SK-N-SH (cell line): ENCODE data around the gene VMAC.

ENCODE experiments used
- CHD2 ChIP-seq: fragments of 150-350 bp; IDR thresholded peaks from 2 replicates; pipeline ENCODE4 v1.6.1; 2018; ENCODE audit warnings: low read length; ENCODE audit not compliant: partially characterized antibody
- ELF1 ChIP-seq: IDR thresholded peaks from 2 replicates; pipeline ENCODE4 v1.4.0; 2012
- EZH2phosphoT487 ChIP-seq: fragments of 200-600 bp; sonication (generic); IDR thresholded peaks from 2 replicates; pipeline ENCODE4 v1.6.1; 2017; ENCODE audit warnings: low read depth, mixed run types, mild to moderate bottlenecking, antibody characterized with exemption, moderate library complexity, borderline replicate concordance
- FOXM1 ChIP-seq: IDR thresholded peaks from 2 replicates; pipeline ENCODE4 v1.4.0; 2012; ENCODE audit warnings: low read depth, mild to moderate bottlenecking
- GABPA ChIP-seq: IDR thresholded peaks from 2 replicates; pipeline ENCODE4 v1.4.0; 2012; ENCODE audit warnings: low read depth, mild to moderate bottlenecking
- JUND ChIP-seq: IDR thresholded peaks from 2 replicates; pipeline ENCODE4 v1.4.0; 2012
- RFX5 ChIP-seq: IDR thresholded peaks from 2 replicates; pipeline ENCODE4 v1.6.1; 2012; ENCODE audit warnings: mild to moderate bottlenecking, improper control_type of control experiment, low read length
- RXRA ChIP-seq: IDR thresholded peaks from 2 replicates; pipeline ENCODE4 v1.4.0; 2012; ENCODE audit warnings: low read depth, mild to moderate bottlenecking, borderline replicate concordance
- SIN3A ChIP-seq: IDR thresholded peaks from 2 replicates; pipeline ENCODE4 v1.6.1; 2012; ENCODE audit warnings: low read depth, mild to moderate bottlenecking, low read length, moderate library complexity, borderline replicate concordance
- TF ChIP-seq, protein P1 (sequence below): fragments of 200-600 bp; sonication (generic); IDR thresholded peaks from 2 replicates; pipeline ENCODE4 v1.6.1; 2017; ENCODE audit warnings: antibody characterized with exemption, mild to moderate bottlenecking, moderate library complexity
- TF ChIP-seq, protein P2 (sequence below): IDR thresholded peaks from 2 replicates; pipeline ENCODE4 v1.6.1; 2012; ENCODE audit warnings: mild to moderate bottlenecking, low read depth, low read length, moderate library complexity

DNA sequence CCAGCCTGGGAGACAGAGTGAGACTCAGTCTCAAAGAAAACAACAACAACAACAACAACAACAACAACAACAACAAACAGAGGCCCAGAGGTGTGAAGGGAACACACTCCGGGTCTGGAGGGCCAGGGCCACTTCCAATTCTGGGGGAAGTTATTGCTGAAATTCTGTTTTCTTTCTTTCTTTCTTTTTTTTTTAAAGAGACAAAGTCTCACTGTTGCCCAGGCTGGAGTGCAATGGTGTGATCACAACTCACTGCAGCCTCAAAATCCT lies 5.9 kb downstream of the VMAC start:
- no peak for TF ChIP-seq RXRA
- TF ChIP-seq FOXM1: no peak
- TF ChIP-seq EZH2phosphoT487: no peak
- TF ChIP-seq, protein P1, sequence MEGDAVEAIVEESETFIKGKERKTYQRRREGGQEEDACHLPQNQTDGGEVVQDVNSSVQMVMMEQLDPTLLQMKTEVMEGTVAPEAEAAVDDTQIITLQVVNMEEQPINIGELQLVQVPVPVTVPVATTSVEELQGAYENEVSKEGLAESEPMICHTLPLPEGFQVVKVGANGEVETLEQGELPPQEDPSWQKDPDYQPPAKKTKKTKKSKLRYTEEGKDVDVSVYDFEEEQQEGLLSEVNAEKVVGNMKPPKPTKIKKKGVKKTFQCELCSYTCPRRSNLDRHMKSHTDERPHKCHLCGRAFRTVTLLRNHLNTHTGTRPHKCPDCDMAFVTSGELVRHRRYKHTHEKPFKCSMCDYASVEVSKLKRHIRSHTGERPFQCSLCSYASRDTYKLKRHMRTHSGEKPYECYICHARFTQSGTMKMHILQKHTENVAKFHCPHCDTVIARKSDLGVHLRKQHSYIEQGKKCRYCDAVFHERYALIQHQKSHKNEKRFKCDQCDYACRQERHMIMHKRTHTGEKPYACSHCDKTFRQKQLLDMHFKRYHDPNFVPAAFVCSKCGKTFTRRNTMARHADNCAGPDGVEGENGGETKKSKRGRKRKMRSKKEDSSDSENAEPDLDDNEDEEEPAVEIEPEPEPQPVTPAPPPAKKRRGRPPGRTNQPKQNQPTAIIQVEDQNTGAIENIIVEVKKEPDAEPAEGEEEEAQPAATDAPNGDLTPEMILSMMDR: no peak
- TF ChIP-seq JUND: no peak
- TF ChIP-seq RFX5: no peak
- no peak for TF ChIP-seq ELF1
- no peak for TF ChIP-seq SIN3A
- no peak for TF ChIP-seq CHD2
- no peak for TF ChIP-seq GABPA
- TF ChIP-seq, protein P2, sequence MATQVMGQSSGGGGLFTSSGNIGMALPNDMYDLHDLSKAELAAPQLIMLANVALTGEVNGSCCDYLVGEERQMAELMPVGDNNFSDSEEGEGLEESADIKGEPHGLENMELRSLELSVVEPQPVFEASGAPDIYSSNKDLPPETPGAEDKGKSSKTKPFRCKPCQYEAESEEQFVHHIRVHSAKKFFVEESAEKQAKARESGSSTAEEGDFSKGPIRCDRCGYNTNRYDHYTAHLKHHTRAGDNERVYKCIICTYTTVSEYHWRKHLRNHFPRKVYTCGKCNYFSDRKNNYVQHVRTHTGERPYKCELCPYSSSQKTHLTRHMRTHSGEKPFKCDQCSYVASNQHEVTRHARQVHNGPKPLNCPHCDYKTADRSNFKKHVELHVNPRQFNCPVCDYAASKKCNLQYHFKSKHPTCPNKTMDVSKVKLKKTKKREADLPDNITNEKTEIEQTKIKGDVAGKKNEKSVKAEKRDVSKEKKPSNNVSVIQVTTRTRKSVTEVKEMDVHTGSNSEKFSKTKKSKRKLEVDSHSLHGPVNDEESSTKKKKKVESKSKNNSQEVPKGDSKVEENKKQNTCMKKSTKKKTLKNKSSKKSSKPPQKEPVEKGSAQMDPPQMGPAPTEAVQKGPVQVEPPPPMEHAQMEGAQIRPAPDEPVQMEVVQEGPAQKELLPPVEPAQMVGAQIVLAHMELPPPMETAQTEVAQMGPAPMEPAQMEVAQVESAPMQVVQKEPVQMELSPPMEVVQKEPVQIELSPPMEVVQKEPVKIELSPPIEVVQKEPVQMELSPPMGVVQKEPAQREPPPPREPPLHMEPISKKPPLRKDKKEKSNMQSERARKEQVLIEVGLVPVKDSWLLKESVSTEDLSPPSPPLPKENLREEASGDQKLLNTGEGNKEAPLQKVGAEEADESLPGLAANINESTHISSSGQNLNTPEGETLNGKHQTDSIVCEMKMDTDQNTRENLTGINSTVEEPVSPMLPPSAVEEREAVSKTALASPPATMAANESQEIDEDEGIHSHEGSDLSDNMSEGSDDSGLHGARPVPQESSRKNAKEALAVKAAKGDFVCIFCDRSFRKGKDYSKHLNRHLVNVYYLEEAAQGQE: no peak
